GM19395 (cell line): ENCODE data around the gene IGFBP5.

Experiments used
- ATAC-seq: cut with Tn5 transposase; IDR thresholded peaks from one replicate; pipeline ENCODE4 v1.9.1; 2021; ENCODE audit warnings: mild to moderate bottlenecking, moderate library complexity; ENCODE audit not compliant: unreplicated experiment

IGFBP5 gene

DNA sequence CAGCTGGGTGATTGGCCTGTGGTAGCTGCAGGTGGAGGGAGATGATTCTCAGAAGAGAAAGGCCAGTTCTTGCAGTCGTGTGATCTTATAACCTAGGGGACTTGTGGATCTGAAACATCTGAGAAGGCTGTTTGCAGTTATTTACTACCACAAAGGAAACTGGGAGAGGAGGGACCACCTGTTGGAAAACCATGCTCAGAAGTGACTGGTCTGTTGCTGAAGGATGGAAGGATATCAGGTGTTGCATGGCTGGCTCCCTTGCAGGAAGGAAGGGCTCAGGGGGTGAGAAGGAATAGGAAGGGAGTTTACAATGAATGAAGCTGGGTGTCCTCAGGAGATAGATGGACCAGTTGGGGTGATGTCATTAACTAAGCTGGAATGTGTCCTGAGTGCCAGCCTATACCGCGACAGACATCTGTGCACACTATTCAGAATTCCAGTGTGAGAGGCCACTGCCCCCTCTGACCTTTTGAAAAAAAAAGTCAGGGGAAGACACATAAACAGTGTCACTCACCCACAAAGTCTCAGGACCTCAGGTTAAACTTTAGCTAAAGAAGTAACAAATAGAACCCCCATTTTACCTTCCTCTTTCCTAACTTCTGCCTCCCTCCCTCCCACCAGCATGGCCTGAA is 44.6 kb downstream of the IGFBP5 start:
- no peak for ATAC-seq

DNA sequence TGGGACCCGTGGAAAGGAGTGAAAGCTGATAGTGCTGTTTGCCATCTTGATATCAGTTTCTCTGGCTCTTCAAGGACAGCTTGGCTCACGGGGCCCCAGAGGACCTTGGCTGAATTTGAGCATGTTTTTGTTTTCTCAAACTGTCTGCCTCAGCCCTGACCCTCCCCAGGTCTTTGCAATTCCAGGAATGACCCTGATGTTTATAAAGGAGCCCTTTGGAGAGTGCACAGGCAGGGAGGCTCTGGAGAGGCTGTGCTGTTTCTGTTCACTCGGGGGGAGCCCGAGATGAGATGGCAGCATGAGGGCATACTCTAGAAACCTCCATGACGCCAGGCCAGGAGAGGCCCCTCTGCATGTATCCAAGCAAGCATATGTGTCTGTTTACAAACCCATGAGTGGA is 45.8 kb downstream of the IGFBP5 start:
- ATAC-seq, result no peak

DNA sequence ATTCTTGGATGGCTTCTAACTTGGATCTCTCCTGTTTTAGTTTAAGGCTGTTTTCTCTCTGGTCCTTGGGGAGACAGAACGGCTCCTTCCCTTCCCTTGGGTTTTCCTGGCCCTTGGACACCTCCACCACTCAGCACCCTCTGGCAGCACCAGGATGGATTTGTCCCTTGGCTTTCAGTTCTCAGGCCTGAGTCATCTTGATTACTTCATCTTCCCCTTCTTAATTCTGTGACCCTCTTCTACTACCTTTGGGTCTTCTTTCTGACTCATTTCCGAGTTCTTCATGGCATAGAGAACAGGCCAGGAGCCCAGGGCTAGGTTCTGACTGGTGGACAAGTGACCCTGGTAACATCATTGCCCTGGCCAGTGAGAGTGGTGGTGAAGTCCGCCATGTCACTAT is 47.2 kb downstream of the IGFBP5 start:
- no peak for ATAC-seq

DNA sequence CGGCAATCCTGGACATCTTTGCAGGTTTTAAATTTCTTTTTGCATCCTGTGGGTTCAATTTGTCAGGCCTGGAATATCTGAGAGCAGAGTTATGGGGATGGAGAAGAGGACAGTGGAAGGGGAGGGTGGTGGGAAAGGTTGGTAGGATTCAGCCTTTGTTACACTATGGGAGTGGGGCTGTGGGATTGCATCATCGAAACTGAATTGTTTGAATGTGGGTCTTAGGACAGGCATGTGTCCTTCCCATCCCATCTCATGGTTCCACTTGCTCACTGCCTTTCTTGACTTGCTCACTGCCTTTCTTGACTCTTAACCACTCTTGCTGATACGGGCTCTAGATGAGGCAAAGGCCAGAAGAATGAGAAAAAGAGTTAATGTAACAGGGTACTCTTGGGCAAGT is 49.2 kb downstream of the IGFBP5 start:
- no peak for ATAC-seq

DNA sequence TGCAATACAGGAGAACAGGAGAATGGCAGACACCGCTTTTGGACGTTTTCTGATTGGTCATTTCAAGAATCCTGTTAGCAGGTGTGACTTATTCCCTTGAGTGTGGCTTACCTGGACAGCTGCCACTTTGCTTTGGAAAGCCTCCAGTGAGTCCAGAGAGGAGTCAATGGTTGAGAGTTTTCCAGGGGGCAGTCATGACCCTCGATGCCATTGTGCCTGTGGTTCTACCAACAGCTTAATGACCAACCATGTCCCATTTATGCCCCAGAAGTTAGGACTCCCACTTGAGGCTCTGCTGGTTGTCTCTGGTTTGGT is 49.8 kb downstream of the IGFBP5 start:
- ATAC-seq, result no peak

DNA sequence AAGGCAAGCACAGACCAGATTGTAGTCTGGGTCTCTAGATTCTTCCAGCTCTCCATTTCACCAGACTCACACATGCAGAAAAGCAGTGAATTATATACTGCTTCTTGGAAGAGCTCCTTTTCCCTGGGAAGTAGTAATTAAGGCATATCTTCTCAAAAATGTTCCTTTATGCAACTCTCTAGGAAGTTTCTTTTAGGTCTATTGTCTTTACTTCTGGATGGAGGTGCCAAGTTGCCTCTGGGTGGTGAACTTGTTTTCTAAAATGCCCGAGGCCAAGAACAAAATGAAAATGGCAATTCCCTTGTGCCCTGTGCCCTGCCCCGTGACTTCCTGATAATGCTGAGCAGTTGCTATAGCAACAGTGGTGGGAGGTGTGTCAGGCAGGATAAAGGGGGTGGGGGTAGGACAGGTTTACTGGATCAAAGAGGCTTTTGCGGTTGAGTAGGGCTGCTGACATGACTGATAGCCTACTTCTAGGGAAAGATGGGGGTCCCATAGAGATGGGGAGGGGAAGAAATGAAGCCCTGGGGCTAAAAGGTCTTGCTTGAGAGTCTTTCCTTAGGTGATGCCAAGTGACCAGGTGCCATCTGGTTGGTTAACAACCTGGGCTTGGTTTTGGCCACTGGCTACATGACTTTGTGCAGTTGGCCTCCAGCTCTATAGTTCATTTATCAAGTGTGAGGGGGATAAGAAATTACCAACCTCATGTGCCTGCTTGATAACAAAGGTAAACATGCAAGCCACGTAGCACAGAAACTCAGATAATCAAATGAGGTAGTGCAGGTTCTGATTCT is 50.3 kb downstream of the IGFBP5 start:
- no peak for ATAC-seq

DNA sequence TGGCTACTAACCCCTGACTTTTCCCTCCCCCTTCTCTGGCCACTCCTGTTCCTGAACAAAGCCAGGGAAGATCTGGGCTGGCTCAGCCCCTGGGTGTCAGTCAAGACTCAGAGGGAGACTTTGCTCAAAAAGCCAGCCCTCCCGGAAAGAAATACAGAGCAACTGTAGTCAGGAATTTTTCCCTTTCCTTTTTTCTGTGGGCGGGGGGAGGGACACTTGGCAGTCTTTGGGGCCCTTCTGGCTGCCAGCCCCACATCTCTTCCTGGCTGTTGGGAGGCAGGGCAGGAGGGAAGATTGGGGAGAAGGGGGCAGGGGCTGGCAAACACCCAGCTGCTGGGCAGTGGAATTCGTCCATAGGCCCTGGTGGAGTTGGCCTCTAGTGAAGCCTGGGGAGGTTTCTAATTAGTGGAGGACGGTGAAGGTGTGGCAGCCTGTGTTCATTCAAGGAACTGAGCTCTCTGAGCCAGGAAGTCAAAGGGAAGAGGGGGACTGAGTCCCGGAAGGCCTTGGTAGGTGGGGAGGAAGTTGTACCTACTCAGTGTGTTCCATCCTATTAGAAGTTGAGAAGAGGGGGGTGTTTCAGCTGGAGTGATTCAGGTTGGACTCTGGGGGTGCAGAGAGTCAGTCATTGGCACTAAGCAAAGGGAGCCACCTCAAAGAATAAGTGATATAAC is 51.2 kb downstream of the IGFBP5 start:
- ATAC-seq, result no peak

DNA sequence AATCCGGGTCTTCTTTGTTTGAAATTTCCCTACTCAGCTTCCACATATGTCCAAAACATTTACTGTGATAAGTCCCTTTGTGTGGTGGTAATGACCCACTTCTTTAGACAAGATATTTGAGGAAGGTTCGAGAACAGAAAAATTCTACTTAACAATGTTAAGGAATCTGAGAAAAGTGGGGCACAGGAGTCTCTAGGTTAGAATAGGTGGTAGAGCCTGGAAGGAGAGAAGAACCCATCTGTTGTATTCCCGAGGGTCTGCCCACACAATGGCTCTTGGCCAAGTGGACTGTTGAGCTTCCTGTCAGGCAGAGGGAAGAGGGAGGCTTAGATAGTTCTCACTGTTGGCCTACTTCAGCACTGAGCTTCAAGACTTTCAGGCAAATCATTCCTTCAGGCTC is 57.9 kb downstream of the IGFBP5 start:
- ATAC-seq, result no peak

DNA sequence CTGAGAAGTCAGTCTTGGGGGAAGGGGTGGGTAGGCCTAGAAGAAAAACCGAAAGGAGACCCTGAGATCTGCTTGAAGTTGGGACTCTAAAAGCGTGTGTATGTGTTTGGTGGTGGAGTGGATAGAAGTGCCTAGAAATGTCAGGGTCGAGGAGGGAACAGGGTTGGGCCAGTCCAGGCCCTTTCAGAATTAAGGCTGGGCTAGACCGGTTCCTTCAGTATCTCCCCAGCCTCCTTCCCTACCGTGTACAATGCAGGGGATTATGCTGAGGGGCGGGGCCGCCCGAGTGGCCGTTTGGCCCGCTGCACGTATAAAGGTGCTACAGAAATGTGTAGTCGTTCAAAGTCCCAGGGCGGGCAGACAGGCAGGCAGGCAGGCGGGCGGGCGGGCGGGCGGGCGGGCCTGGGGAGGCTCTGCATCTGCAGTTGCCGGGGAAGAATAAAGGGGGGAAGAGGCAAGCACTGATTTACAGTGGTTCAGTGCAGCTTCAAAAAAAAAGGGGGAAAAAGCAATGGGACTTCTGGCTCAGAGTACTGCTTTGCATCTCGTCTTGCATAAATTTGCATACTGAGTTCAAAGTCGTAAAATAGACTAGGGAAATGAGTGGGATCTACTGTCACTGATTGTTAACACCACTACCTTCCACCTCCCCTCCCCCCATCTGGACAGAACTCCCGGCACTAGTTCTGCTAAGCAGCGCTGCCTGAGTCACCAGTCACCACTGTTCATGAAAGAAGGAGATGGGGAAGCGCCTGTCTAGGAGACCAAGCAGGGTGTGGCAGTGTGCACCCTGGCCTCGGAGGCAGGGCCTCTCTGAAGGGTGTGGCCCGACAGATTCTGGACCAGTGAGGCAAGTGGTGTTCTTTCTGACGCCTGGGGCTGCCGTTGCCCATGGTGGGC is 58.5 kb downstream of the IGFBP5 start:
- no peak for ATAC-seq

DNA sequence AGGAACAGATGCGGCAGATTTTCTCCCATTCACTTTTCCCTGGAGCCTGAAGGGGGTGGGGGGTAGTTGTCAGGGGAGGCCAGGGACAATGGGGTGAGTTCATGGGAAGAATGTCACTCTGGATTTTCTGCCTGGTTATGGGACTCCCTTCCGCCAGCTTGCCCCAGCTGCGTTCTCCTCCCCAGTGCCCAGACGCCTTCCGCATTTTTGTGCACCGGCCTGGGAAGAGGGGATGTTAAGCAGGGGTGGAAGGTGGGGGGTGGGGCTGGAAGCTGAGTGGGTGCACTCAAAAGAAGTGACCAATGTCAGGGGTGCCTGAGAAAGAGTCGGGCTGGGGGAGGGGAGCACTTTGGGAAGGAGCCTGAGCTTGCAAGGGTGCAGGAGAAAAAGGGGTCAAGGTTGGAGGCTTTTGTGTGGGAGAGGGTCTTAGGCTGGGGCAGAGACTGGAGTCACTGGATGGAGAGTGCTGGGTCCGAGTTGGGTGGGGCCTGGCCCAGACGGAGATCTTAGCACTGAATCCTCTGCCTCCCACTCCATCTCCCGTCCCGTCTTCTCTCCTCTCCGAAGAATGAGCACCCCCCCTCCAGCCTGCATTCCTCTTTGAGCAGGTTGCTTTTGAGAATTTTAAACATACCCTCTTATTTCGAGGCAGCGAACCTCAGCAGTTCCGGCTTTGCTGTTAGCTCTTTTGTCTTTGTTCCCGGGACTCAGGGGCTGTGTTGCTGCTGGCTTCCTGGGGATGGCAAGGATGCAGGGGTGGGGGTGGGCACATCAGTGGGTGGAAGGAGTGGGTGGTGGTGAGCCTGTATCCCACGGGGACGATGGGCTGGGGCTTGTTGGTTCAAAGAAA is 59.4 kb downstream of the IGFBP5 start:
- ATAC-seq, result no peak

DNA sequence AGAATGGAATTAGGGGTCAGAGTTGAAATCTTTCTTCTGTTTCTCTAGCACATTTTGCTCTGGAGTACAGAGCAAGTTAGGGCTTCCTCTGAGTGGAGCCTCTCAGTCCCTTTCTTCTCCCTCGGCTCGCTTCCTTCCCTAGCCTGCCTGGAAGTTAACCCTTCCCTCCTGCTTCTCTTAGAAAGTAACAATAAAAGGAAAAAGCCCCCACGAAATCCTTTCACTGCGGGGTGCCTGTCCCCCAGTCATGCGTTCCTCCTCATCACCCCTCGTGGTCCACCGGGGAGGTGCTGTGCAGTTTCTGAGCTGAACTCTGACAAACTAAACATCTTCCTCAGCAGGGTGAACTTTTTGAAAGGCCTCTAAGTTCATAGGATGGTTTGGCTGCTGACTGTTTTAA is 60.2 kb downstream of the IGFBP5 start:
- no peak for ATAC-seq

DNA sequence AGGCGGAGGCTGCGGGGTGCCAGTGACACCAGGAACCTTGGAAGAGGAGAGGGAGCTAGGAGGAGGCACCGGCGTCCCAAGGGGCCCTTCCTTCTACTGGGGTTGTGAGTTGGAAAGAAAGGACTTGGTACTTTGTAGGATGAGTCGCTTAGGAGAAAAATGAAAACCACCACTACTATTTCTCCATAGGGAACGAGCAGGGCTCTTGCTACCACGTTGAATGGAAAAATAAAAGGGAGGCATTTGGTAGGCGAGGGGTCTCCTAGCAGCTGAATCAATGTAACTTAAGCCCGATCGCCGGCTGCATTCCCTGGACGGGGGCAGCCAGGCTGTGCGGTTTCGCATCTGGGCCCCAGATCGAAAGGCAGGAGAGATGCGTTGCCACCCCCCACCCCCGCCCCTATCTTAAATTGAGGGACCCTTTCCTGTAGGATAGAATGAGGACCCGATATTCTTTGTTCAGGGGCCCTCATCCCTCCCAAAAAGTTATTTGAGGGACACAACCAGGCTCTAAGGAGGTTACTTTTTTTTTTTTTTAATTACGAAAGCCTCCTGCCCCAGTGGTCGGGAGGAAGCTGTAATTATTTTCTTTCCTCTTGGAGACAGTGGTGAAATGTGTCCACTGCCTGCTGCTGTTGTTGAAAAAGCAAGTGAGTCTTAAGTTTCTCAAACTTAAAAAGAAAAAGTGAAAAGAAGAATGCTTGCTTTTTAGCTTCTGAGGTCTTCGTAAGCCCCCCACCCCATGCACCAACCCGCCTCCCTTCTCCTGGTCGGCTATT is 60.8 kb downstream of the IGFBP5 start:
- no peak for ATAC-seq

DNA sequence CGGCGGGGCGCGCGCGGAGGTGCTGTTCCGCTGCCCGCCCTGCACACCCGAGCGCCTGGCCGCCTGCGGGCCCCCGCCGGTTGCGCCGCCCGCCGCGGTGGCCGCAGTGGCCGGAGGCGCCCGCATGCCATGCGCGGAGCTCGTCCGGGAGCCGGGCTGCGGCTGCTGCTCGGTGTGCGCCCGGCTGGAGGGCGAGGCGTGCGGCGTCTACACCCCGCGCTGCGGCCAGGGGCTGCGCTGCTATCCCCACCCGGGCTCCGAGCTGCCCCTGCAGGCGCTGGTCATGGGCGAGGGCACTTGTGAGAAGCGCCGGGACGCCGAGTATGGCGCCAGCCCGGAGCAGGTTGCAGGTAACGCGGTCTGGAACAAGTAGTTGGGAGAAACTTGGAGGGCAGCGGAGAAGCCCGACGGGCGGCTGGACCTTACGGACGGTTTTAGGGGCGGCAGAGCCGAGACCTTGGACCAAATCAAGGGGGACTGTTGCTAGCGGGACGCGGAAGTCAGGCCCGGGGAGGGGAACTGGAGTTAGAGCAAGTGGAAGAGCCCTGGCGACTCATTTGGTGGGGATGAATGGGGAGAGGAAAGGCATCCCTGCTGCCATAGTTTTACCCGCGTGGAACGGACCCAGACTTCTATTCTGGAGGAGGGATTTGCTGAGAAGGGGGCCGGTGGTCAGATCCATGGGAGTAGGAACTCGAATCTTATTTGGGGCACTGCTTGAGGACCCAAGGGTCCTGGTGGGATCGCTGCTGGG is 61.6 kb downstream of the IGFBP5 start:
- ATAC-seq, result no peak

DNA sequence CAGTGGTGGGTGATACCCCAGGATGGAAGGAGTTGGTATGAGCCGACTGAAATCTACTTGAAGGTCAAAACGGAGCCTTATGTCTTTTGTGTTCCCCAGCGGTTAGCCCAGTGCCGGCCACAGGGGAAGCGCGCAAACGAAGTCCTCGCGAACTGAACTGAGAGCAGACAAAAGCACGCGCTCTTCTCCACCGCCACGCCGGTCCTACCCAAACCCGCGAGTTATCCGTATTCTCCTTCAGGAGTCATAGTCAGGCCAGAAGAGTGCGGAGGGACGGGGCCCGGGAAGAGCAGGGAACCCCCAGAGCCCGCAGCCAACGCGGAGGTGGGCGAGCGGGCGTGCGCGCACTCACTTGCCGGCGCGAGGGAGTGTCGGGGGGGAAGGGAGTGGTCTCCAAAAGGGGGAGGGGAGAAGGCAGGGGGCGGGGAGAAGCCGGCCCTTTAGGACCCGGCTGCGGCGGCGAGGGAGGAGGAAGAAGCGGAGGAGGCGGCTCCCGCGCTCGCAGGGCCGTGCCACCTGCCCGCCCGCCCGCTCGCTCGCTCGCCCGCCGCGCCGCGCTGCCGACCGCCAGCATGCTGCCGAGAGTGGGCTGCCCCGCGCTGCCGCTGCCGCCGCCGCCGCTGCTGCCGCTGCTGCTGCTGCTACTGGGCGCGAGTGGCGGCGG is 62.3 kb downstream of the IGFBP5 start, which contains the start of gene IGFBP2:
IGFBP2 (plus strand) TSS at position 469 of the 664 bp plus-strand sequence; CDS start at position 573, 104 bp downstream.
- no peak for ATAC-seq

DNA sequence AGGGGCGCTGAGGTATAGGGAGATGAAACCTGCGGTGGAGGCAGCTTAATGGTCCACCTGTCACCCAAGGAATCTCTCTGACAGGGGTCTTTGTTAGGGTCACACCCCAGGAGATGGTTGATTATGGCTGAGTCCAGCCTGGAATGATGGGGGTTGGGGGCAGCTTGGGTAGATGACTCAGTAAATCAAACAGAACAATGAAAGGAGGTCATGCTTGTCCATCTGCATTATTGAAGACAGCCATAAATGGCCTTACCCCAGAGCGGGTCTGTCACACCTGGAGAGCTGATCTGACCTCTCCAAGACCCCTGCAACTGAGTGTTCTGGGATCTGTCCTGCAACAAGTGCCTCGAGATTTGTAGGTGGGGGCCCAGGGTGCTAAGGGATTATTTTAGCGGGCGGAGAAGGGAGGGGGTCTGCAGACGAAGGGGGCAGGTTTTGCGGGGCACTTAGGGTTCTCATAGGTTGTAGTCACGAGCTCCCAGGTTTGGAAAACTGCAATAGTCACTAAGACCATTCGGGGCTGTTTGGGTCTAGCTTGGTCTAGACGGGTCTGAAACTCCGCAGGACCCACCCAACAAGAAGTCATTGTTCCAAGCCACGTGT is 62.9 kb downstream of the IGFBP5 start:
- no peak for ATAC-seq

DNA sequence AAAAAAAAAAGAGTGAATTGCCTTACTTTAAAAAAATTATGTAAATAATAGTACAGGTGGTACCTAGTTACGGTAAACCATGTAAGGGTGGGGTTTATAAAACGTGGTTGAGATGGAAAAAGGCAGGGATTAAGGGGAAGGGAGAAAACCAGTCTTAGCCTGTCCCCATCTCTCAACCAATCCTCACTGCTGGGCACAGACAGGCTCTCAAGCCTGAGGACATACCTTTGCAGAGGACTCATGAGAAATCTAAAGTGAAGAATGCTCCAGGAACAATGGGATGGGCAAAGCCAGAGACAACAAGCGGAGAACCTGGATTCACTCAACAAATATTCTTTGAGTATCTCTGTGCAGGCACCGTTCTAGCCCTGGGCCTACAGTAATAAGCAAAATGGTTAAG is 65.6 kb downstream of the IGFBP5 start:
- ATAC-seq, result no peak

DNA sequence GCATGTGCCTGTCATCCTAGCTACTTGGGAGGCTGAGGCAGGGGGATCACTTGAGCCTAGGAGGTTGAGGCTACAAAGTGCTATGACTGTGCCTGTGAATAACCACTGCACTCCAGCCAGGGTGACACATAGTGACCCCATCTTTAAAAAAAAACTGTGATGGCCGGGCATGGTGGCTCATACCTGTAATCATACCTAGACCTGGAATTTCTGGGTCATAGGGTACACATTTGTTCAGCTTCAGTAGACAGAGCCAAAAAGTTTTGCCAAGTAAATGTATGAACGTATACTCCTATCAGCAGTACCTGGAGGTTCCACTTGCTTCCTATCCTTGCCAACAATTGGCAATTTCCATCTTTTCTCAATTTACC is 68.5 kb downstream of the IGFBP5 start:
- ATAC-seq, result no peak
